ENCODE data around the gene LAGE3. TPM values are rescaled to one million over a fixed set of nuclear protein-coding genes. Genes with fewer than 3 reads are reported as not detected.

The LAGE3 gene
- total and polyA plus RNA-seq, 2 donors from 2014 or later: 10.0 to 29.0 TPM

- Histone ChIP-seq H3K36me3 (ENCODE audit: control insufficient read depth in 2 of 3, insufficient read depth in 3 of 3, low read length in 3 of 3) (no peaks in the 10 kb centered on the region), H3K4me3 (ENCODE audit: low read length in 3 of 3) (no peak overlapping the region), H3K9ac (ENCODE audit: low read length in 3 of 3) (no peak overlapping the region), H3K4me1 (ENCODE audit: control insufficient read depth in 2 of 3, insufficient read depth in 2 of 3, low read depth in 1 of 3, low read length in 3 of 3) (no peaks in the 10 kb centered on the region), H3K9me3 (ENCODE audit: control insufficient read depth in 2 of 3, insufficient read depth in 1 of 3, low read length in 3 of 3) (no peaks in the 10 kb centered on the region), H3K27ac (ENCODE audit: low read depth in 2 of 2, low read length in 2 of 2) (no peak overlapping the region), H3K27me3 (ENCODE audit: control insufficient read depth, insufficient read depth, low read length) (no peaks in the 10 kb centered on the region)
- DNase-seq: peak in 1 of 5 donors; percentile 65
- TF ChIP-seq CTCF (IDR thresholded peaks at IDR 0.05; ENCODE audit: borderline replicate concordance, extremely low read depth, insufficient read depth): no peak
- intact Hi-C loops (cut with DNase I): no loop called here
- FAIRE-seq: no peak
These were observed 7.0 kb downstream of the LAGE3 start for GRCh38 chrX:154471839-154472684.

- H3K4me1 ChIP-seq (ENCODE audit: control insufficient read depth in 2 of 3, insufficient read depth in 2 of 3, low read depth in 1 of 3, low read length in 3 of 3): no peaks in the 10 kb centered on the region
- no peak for TF ChIP-seq CTCF (IDR thresholded peaks at IDR 0.05; ENCODE audit: borderline replicate concordance, extremely low read depth, insufficient read depth)
- FAIRE-seq: no peak
- intact Hi-C loops (cut with DNase I): no loop called here
- no peaks in the 10 kb centered on the region for H3K36me3 ChIP-seq (ENCODE audit: control insufficient read depth in 2 of 3, insufficient read depth in 3 of 3, low read length in 3 of 3)
- no peak overlapping the region for H3K9ac ChIP-seq (ENCODE audit: low read length in 3 of 3)
- no peak overlapping the region for H3K27ac ChIP-seq (ENCODE audit: low read depth in 2 of 2, low read length in 2 of 2)
- H3K9me3 ChIP-seq (ENCODE audit: control insufficient read depth in 2 of 3, insufficient read depth in 1 of 3, low read length in 3 of 3): no peaks in the 10 kb centered on the region
- DNase-seq: no peak
- H3K27me3 ChIP-seq (ENCODE audit: control insufficient read depth, insufficient read depth, low read length): no peaks in the 10 kb centered on the region
- no peak overlapping the region for H3K4me3 ChIP-seq (ENCODE audit: low read length in 3 of 3)
These were observed 8.0 kb downstream of the LAGE3 start for GRCh38 chrX:154470914-154471568.

- TF ChIP-seq CTCF (IDR thresholded peaks at IDR 0.05; ENCODE audit: borderline replicate concordance, extremely low read depth, insufficient read depth): no peak
- H3K27ac ChIP-seq (ENCODE audit: low read depth in 2 of 2, low read length in 2 of 2): no peak overlapping the region
- H3K27me3 ChIP-seq (ENCODE audit: control insufficient read depth, insufficient read depth, low read length): no peaks in the 10 kb centered on the region
- intact Hi-C loops (cut with DNase I): no loop called here
- no peaks in the 10 kb centered on the region for H3K9me3 ChIP-seq (ENCODE audit: control insufficient read depth in 2 of 3, insufficient read depth in 1 of 3, low read length in 3 of 3)
- H3K4me1 ChIP-seq (ENCODE audit: control insufficient read depth in 2 of 3, insufficient read depth in 2 of 3, low read depth in 1 of 3, low read length in 3 of 3): no peaks in the 10 kb centered on the region
- H3K36me3 ChIP-seq (ENCODE audit: control insufficient read depth in 2 of 3, insufficient read depth in 3 of 3, low read length in 3 of 3): no peaks in the 10 kb centered on the region
- FAIRE-seq (no peak), DNase-seq (no peak)
- H3K4me3 ChIP-seq (ENCODE audit: low read length in 3 of 3): no peak overlapping the region
- H3K9ac ChIP-seq (ENCODE audit: low read length in 3 of 3): no peak overlapping the region
These were observed 8.6 kb downstream of the LAGE3 start for GRCh38 chrX:154470434-154470833.

Measured in kidney (tissue), 14 donors.